Osteocyte (in vitro differentiated cells): ENCODE data around the gene GBP7. TPM values are rescaled to one million over a fixed set of nuclear protein-coding genes. Genes with fewer than 3 reads are reported as not detected.

Source experiments
- DNase-seq: peaks from one replicate; pipeline ENCODE4 v3.0.0; 2021; ENCODE audit warnings: mixed read lengths; ENCODE audit not compliant: unreplicated experiment; ENCODE audit errors: extremely low spot score
- H3K27ac Mint-ChIP-seq: one replicate; pipeline ENCODE4 v1.8.0; 2021; ENCODE audit warnings: mild to moderate bottlenecking, mixed read lengths; ENCODE audit not compliant: unreplicated experiment
- H3K27me3 Mint-ChIP-seq: one replicate; pipeline ENCODE4 v1.8.0; 2021; ENCODE audit warnings: mixed read lengths; ENCODE audit not compliant: unreplicated experiment
- H3K36me3 Mint-ChIP-seq: one replicate; pipeline ENCODE4 v1.8.0; 2021; ENCODE audit warnings: mixed read lengths; ENCODE audit not compliant: unreplicated experiment
- H3K4me1 Mint-ChIP-seq: one replicate; pipeline ENCODE4 v1.8.0; 2021; ENCODE audit warnings: mixed read lengths; ENCODE audit not compliant: unreplicated experiment
- H3K4me3 Mint-ChIP-seq: one replicate; pipeline ENCODE4 v1.8.0; 2021; ENCODE audit warnings: mild to moderate bottlenecking, moderate library complexity, mixed read lengths; ENCODE audit not compliant: unreplicated experiment
- H3K9me3 Mint-ChIP-seq: one replicate; pipeline ENCODE4 v1.8.0; 2021; ENCODE audit warnings: mixed read lengths; ENCODE audit not compliant: unreplicated experiment
- CTCF ChIP-seq: fragments of 200-600 bp; sonication (generic); IDR thresholded peaks from 2 replicates; pipeline ENCODE4 v1.5.0; 2021; ENCODE audit warnings: antibody characterized with exemption, mild to moderate bottlenecking, moderate library complexity
- total RNA-seq: library from RNA; stranded (reverse); gene quantifications from 2 replicates; pipeline ENCODE4 v1.2.1, GENCODE V29; 2021

The GBP7 gene
- total RNA-seq, 1 donor from 2014 or later = not detected

- Mint-ChIP-seq H3K27ac (no peak within 1 kb of the TSS), H3K27me3 (no peaks in the 10 kb centered on the region), H3K4me1 (no peaks in the 10 kb centered on the region), H3K36me3 (no peaks in the 10 kb centered on the region), H3K4me3 (no peak within 1 kb of the TSS), H3K9me3 (no peaks in the 10 kb centered on the region)
- no peak for TF ChIP-seq CTCF
- DNase-seq = no peak
These were observed 22.8 kb upstream of the GBP7 start, which contains the start of gene GBP4 for GRCh38 chr1:89198491-89199072. Gene GBP4 (minus strand): TSS chr1:89198942. CDS start chr1:89198834, 108 bp downstream.

GRCh38 chr1:89198081-89198480, 22.3 kb upstream of the GBP7 start:
- no peak for DNase-seq
- H3K4me1 Mint-ChIP-seq = no peaks in the 10 kb centered on the region
- no peaks in the 10 kb centered on the region for H3K9me3 Mint-ChIP-seq
- H3K27ac Mint-ChIP-seq = no peak overlapping the region
- H3K27me3 Mint-ChIP-seq = peaks cover 2% of the 10 kb centered on the region
- no peaks in the 10 kb centered on the region for H3K36me3 Mint-ChIP-seq
- TF ChIP-seq CTCF = no peak
- no peak overlapping the region for H3K4me3 Mint-ChIP-seq

- no peak for DNase-seq
- H3K36me3 Mint-ChIP-seq = no peaks in the 10 kb centered on the region
- H3K4me3 Mint-ChIP-seq = no peak overlapping the region
- no peaks in the 10 kb centered on the region for H3K9me3 Mint-ChIP-seq
- no peak for TF ChIP-seq CTCF
- H3K27ac Mint-ChIP-seq = no peak overlapping the region
- no peaks in the 10 kb centered on the region for H3K4me1 Mint-ChIP-seq
- H3K27me3 Mint-ChIP-seq = peaks cover 2% of the 10 kb centered on the region
These were observed 19.7 kb upstream of the GBP7 start for GRCh38 chr1:89195476-89195875.

- H3K27ac Mint-ChIP-seq = no peak overlapping the region
- no peak for TF ChIP-seq CTCF
- no peaks in the 10 kb centered on the region for H3K36me3 Mint-ChIP-seq
- DNase-seq = no peak
- H3K9me3 Mint-ChIP-seq = no peaks in the 10 kb centered on the region
- peaks cover 7% of the 10 kb centered on the region for H3K27me3 Mint-ChIP-seq
- no peak overlapping the region for H3K4me3 Mint-ChIP-seq
- no peaks in the 10 kb centered on the region for H3K4me1 Mint-ChIP-seq
These were observed 15.5 kb upstream of the GBP7 start for GRCh38 chr1:89191314-89191713.

- H3K9me3 Mint-ChIP-seq = no peaks in the 10 kb centered on the region
- no peak overlapping the region for H3K27ac Mint-ChIP-seq
- H3K4me1 Mint-ChIP-seq = no peaks in the 10 kb centered on the region
- peaks cover 7% of the 10 kb centered on the region for H3K27me3 Mint-ChIP-seq
- no peak overlapping the region for H3K4me3 Mint-ChIP-seq
- no peak for DNase-seq
- no peaks in the 10 kb centered on the region for H3K36me3 Mint-ChIP-seq
- no peak for TF ChIP-seq CTCF
These were observed 14.2 kb upstream of the GBP7 start for GRCh38 chr1:89190017-89190416.
